Ovary (tissue), 10 donors: ENCODE measurements around the gene CENPU. TPM values are rescaled to one million over a fixed set of nuclear protein-coding genes. Genes with fewer than 3 reads are reported as not detected.
A peak's percentile ranks its signal among the peaks of the same experiment; 100 is the strongest.
"Not testable (repeated sequence)": the region's sequence is repeated elsewhere in the genome, so short reads cannot be mapped to it uniquely, and the experiment has no call there.

Experiments used
- DNase-seq, 5 donors: peaks; one replicate each; pipeline ENCODE4 v3.0.0-alpha.2; 2019 to 2020
- H3K27ac ChIP-seq, 2 donors: fragments of 200-600 bp; one replicate each; pipeline versions ENCODE4 v1.5.1 to v1.8.0; 2019 to 2022
- H3K27me3 ChIP-seq: fragments of 200-600 bp; one replicate; pipeline ENCODE4 v1.8.0; 2022
- H3K36me3 ChIP-seq: fragments of 200-600 bp; sonication (generic); one replicate; pipeline ENCODE4 v1.5.1; 2019
- H3K4me1 ChIP-seq: one replicate; pipeline ENCODE4 v1.8.1; 2013; ENCODE audit warnings: mild to moderate bottlenecking, moderate library complexity; ENCODE audit not compliant: insufficient read depth
- H3K4me3 ChIP-seq: fragments of 200-600 bp; sonication (generic); one replicate; pipeline ENCODE4 v1.5.1; 2017
- H3K9me3 ChIP-seq, 2 donors: fragments of 200-600 bp in 1 of 2; sonication (generic) in 1 of 2; one replicate each; pipeline versions ENCODE4 v1.5.1 to v1.8.1; 2013 to 2019; ENCODE audit warnings: mild to moderate bottlenecking in 1 of 2, moderate library complexity in 1 of 2
- EP300 ChIP-seq: sonication (generic); formaldehyde crosslinking; IDR thresholded peaks from one replicate; pipeline ENCODE4 v1.6.1; 2017; ENCODE audit warnings: antibody characterized with exemption
- POLR2A ChIP-seq: fragments of 450-650 bp; IDR thresholded peaks from one replicate; pipeline ENCODE4 v1.6.1; 2017; ENCODE audit warnings: antibody characterized with exemption, mild to moderate bottlenecking, moderate library complexity
- WGBS, 3 donors: extraction: QIAGEN DNeasy Blood & Tissue Kit in 1 of 3; methylation state at CpG; one replicate each; pipeline versions ENCODE4 v1.1.5 to v1.1.7; 2013 to 2017; 5-methylcytosine and 5-hydroxymethylcytosine counted together
- intact Hi-C, 4 donors: fragments of 100-400 bp; cut with DNase I; formaldehyde crosslinking; loops; one replicate each; pipeline versions ENCODE4 v1.11.0 to v1.15.1; 2022 to 2023
- long read RNA-seq, 3 donors: library from polyadenylated mRNA in 2 of 3; unstranded in 2 of 3; transcript quantifications; one replicate each; pipeline ENCODE4 v2.0.0 and lab custom pipeline, GENCODE V29; 2021 to 2026
- polyA plus RNA-seq, 2 donors: library from polyadenylated mRNA; stranded (reverse); fragments of 200-250 nt in 1 of 2; fragments of 350-450 nt in 1 of 2; fragmentation: Illumina TruSeq in 1 of 2; extraction: RNeasy Lipid Tissue Mini Kit (QIAGEN cat#74804) in 1 of 2; gene quantifications; one replicate each; pipeline ENCODE4 v1.2.3, GENCODE V29; 2013 to 2014
- total RNA-seq, 7 donors: library from RNA; depleted of rRNA in 2 of 7; stranded (reverse); fragments of >200 nt in 2 of 7; fragmentation: NEBNext Ultra II Directional in 3 of 7; extraction: Animal tissue kit (Norgen Biotek cat#: 25700) in 3 of 7; gene quantifications; one replicate each; pipeline versions ENCODE4 v1.1.0 to v1.2.4, GENCODE V29; 2016 to 2023
- TF ChIP-seq, protein P1 (sequence below), 3 donors: fragments of 450-650 bp in 2 of 3; fragments of 200-600 bp in 1 of 3; IDR thresholded peaks; one replicate each; pipeline versions ENCODE4 v1.5.1 to v1.8.0; 2016 to 2022; ENCODE audit warnings: antibody characterized with exemption in 3 of 3, mild to moderate bottlenecking in 1 of 3
- donor health status: DM: no; HTN: no; CAD: no; lungs with moderate emphysema.
- donor health status: DM: no; HTN: no; CAD: no.
- donor health status: Bipolar disorder and iron deficiency.
- donor health status: DM: yes; HTN: yes; CAD: no.
- donor health status: DM: no; HTN: no; CAD: no.
- donor health status: DM: yes; HTN: yes; CAD: no.

Gene CENPU, protein sequence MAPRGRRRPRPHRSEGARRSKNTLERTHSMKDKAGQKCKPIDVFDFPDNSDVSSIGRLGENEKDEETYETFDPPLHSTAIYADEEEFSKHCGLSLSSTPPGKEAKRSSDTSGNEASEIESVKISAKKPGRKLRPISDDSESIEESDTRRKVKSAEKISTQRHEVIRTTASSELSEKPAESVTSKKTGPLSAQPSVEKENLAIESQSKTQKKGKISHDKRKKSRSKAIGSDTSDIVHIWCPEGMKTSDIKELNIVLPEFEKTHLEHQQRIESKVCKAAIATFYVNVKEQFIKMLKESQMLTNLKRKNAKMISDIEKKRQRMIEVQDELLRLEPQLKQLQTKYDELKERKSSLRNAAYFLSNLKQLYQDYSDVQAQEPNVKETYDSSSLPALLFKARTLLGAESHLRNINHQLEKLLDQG
- total RNA-seq (1 to 10 TPM in 2 of 7 donors, under 1 TPM in 5; 0.34 to 3.4 (median 0.82) TPM), polyA plus RNA-seq (1 to 10 TPM; 2.4 to 2.8 TPM)
- long read RNA-seq, donor 1, partial matches to known transcripts, result 0 of 3 reads
- long read RNA-seq, donor 1, other reads (novel, unspliced or antisense), result 0 of 3 reads
- long read RNA-seq, donor 2, transcript CENPU-205 (12 exons, 1,549 nt), result minor isoform, 16 of 103 reads
- long read RNA-seq, donor 2, transcript CENPU-201 (13 exons, 1,998 nt), result major isoform, 59 of 103 reads
- long read RNA-seq, donor 2, partial matches to known transcripts, result 25 of 103 reads
- long read RNA-seq, donor 2, other reads (novel, unspliced or antisense), result 0 of 103 reads
- long read RNA-seq, donor 3, partial matches to known transcripts, result 0 of 4 reads
- long read RNA-seq, donor 3, other reads (novel, unspliced or antisense), result 1 of 4 reads

DNA sequence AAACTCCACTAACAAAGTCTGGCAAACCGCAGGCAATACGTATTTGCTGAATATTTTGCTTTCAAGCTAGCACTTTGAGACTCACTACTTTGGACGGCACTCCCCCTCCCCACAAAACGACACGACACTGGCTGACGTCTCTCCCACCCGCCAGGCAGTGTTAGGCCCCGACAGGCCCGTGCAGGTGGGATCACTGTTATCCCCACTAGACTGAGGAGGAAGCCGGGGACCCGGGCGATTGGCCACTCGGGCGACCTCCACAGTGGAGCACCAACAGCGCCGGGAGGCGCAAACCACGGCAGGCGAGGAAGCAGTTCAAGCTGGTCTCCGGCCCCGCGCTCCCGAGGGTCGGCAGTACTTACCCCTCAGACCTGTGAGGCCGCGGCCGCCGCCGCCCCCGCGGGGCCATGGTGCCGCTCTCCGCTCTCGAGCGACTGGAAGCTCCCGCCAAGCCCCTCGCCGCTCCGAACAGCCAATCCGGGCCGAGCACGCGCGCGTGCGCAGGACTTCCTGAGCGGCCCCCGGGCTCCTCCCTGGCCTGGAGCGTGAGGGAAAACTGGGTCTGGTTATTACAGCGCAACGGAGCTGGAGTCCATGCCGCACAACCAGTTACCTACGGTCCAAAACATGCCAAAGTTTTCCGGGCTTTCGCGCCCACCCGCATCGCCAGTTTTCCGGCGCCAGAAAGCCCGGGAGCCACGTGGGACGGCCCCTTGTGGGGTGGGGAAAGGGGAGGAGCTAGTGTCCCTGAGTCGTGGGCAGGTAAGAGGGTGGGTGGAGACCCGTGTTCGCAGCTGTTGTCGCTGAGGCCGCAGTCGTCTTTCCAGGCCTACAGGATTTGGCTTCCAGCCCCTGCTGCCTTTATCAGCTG, at the start of gene CENPU:
CENPU (minus strand) TSS at position 443 of the 871 bp plus-strand sequence; CDS start at position 409, 34 bp downstream.
- Histone ChIP-seq H3K4me3 (peak within 1 kb of the TSS; percentile 66), H3K4me1 (peaks cover 3% of the 10 kb centered on the region), H3K27me3 (no peaks in the 10 kb centered on the region), H3K9me3 (no peaks in the 10 kb centered on the region), H3K27ac (peak within 1 kb of the TSS in 1 of 2 donors; percentile 31), H3K36me3 (no peaks in the 10 kb centered on the region)
- WGBS, 3 donors, result 0 to 1% (median 0%) methylated on average over 44 to 69 of the region's 69 CpGs
- peak; percentile 94 to 97 (median 96) for DNase-seq
- TF ChIP-seq POLR2A, result peak; percentile 91
- TF ChIP-seq EP300, result no peak
- TF ChIP-seq, protein P1, sequence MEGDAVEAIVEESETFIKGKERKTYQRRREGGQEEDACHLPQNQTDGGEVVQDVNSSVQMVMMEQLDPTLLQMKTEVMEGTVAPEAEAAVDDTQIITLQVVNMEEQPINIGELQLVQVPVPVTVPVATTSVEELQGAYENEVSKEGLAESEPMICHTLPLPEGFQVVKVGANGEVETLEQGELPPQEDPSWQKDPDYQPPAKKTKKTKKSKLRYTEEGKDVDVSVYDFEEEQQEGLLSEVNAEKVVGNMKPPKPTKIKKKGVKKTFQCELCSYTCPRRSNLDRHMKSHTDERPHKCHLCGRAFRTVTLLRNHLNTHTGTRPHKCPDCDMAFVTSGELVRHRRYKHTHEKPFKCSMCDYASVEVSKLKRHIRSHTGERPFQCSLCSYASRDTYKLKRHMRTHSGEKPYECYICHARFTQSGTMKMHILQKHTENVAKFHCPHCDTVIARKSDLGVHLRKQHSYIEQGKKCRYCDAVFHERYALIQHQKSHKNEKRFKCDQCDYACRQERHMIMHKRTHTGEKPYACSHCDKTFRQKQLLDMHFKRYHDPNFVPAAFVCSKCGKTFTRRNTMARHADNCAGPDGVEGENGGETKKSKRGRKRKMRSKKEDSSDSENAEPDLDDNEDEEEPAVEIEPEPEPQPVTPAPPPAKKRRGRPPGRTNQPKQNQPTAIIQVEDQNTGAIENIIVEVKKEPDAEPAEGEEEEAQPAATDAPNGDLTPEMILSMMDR (IDR thresholded peaks at IDR 0.05), result peak in 2 of 3 donors; percentile 37 to 79
- intact Hi-C loops, result no loop called here

DNA sequence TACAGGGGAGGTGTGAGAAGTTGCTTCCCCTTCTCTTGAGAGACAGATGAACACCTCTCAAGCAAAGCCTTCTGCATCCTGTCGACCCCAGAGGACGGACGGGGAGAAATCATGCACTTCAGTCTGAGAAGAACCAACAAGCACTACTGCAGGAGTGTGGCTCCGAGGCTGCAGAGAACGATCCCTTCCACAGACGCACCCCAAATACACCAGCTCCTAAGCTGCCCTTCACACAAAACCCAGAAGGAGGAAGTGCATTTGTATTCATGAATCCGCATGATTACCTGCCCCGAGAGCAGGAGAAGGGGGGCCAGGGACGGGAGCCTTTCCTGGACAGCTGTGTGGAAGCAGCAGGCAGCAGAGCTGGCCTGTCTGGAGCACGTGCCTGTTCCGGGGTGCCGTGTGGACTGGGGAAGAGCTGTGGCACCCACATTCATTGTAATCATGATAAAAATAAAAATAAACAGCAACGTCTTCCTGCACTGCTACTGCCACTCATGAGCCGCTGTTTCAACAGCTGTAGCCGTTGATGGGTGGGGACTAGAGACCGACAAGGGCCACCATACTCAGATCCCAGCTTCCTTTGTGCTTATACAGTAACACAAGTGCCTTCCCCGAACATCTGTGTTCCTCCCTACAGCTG, 49.0 kb upstream of the CENPU start:
- TF ChIP-seq, protein P1 (IDR thresholded peaks at IDR 0.05), result no peak
- TF ChIP-seq EP300 (no peak), POLR2A (no peak)
- H3K36me3 ChIP-seq, result no peaks in the 10 kb centered on the region
- intact Hi-C loops, result no loop called here

GRCh38 chr4:184779160-184779559, 45.3 kb upstream of the CENPU start:
- 89 to 93% (median 91%) methylated on average over 4 of the region's 4 CpGs for WGBS, 3 donors
- DNase-seq, H3K27ac ChIP-seq, intact Hi-C loops, H3K4me1 ChIP-seq, H3K36me3 ChIP-seq, H3K4me3 ChIP-seq, H3K9me3 ChIP-seq, H3K27me3 ChIP-seq: not testable (repeated sequence)

More for the DNA sequence above, 49.0 kb upstream of the CENPU start:
- H3K27ac ChIP-seq, result no peak overlapping the region
- H3K9me3 ChIP-seq, result no peaks in the 10 kb centered on the region
- H3K4me3 ChIP-seq, result no peak overlapping the region
- H3K27me3 ChIP-seq, result no peaks in the 10 kb centered on the region
- no peak for DNase-seq
- no peaks in the 10 kb centered on the region for H3K4me1 ChIP-seq
- 75 to 78% (median 76%) methylated on average over 17 of the region's 17 CpGs for WGBS, 3 donors

DNA sequence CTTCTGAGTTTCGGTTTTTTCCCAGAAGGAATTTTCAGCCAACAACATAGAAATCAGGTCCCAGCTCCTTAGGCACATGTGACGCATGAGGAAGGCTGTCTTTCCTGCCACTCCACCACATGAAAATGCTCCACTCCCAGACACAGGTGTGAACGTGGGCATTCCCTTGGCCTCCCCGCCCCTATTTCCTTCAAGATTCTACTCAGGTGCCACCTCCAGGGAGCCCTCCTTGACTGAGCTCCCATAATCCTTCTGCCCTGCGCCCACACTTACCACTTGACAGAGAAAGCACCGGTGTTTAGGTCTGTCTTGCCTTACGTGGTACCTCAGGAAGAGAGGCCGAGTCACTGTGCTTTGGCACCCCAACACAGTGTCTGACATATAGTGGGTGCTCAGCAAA, 44.4 kb upstream of the CENPU start:
- no peaks in the 10 kb centered on the region for H3K36me3 ChIP-seq
- H3K27me3 ChIP-seq, result no peaks in the 10 kb centered on the region
- no peaks in the 10 kb centered on the region for H3K9me3 ChIP-seq
- 83 to 85% (median 83%) methylated on average over 8 of the region's 8 CpGs for WGBS, 3 donors
- no peak overlapping the region for H3K27ac ChIP-seq
- TF ChIP-seq EP300, result no peak
- DNase-seq, result no peak
- H3K4me1 ChIP-seq, result no peaks in the 10 kb centered on the region
- intact Hi-C loops, result no loop called here
- no peak overlapping the region for H3K4me3 ChIP-seq

DNA sequence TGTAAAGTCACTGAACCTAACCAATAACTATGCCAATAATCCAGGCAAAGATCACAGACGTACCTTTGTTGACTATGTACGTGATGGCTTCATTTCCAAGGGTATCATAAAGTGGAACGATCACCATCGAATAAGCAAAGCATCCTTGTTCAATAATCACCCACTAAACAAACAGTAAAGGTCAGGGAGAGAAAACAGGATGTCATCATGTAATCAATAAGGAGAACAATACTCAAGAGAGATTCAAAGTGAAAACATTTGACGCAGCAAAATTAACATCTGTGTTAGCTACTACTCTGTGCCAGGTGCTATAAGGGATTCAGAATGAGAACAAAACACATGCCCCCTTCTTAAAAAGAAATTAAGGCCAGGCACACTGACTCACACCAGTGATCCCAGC, 42.9 kb upstream of the CENPU start:
- 93 to 97% (median 95%) methylated on average over 5 of the region's 5 CpGs for WGBS, 3 donors
- no peaks in the 10 kb centered on the region for H3K36me3 ChIP-seq
- TF ChIP-seq POLR2A (no peak), EP300 (no peak)
- TF ChIP-seq, protein P1 (IDR thresholded peaks at IDR 0.05), result no peak
- H3K4me1 ChIP-seq, result no peaks in the 10 kb centered on the region
- no peak for DNase-seq
- no peak overlapping the region for H3K4me3 ChIP-seq
- intact Hi-C loops, result no loop called here
- no peak overlapping the region for H3K27ac ChIP-seq
- no peaks in the 10 kb centered on the region for H3K9me3 ChIP-seq
- no peaks in the 10 kb centered on the region for H3K27me3 ChIP-seq
